Ishikawa (cell line): Measurements from ENCODE around the gene EXOC6.

Source experiments
- CEBPB ChIP-seq: IDR thresholded peaks from 2 replicates; pipeline ENCODE4 v1.6.1; 2012
- CREB1 ChIP-seq: IDR thresholded peaks from 2 replicates; pipeline ENCODE4 v1.6.1; 2012; ENCODE audit warnings: low read depth
- EGR1 ChIP-seq: IDR thresholded peaks from 2 replicates; pipeline ENCODE4 v1.6.1; 2012
- EP300 ChIP-seq: IDR thresholded peaks from 2 replicates; pipeline ENCODE4 v1.6.1; 2012; ENCODE audit warnings: borderline replicate concordance
- FOXM1 ChIP-seq: IDR thresholded peaks from 2 replicates; pipeline ENCODE4 v1.6.1; 2012; ENCODE audit warnings: low read depth, borderline replicate concordance
- MAX ChIP-seq: IDR thresholded peaks from 2 replicates; pipeline ENCODE4 v1.6.1; 2012
- NFIC ChIP-seq: IDR thresholded peaks from 2 replicates; pipeline ENCODE4 v1.6.1; 2012
- RAD21 ChIP-seq: IDR thresholded peaks from 2 replicates; pipeline ENCODE4 v1.6.1; 2012; ENCODE audit warnings: low read depth
- REST ChIP-seq: IDR thresholded peaks from 2 replicates; pipeline ENCODE4 v1.6.1; 2012; ENCODE audit warnings: low read depth, mild to moderate bottlenecking
- TAF1 ChIP-seq: IDR thresholded peaks from 2 replicates; pipeline ENCODE4 v1.6.1; 2012; ENCODE audit warnings: low read depth, mild to moderate bottlenecking
- TCF12 ChIP-seq: IDR thresholded peaks from 2 replicates; pipeline ENCODE4 v1.6.1; 2012; ENCODE audit warnings: low read depth
- TEAD4 ChIP-seq: IDR thresholded peaks from 2 replicates; pipeline ENCODE4 v1.6.1; 2012
- USF1 ChIP-seq: IDR thresholded peaks from 2 replicates; pipeline ENCODE4 v1.6.1; 2012
- YY1 ChIP-seq: IDR thresholded peaks from 2 replicates; pipeline ENCODE4 v1.6.1; 2012; ENCODE audit warnings: low read depth
- ZBTB7A ChIP-seq: IDR thresholded peaks from 2 replicates; pipeline ENCODE4 v1.6.1; 2012; ENCODE audit warnings: low read depth

The EXOC6 gene

GRCh38 chr10:92901819-92902251 is 53.5 kb downstream of the EXOC6 start:
- no peak for TF ChIP-seq USF1
- TF ChIP-seq ZBTB7A, result no peak
- TF ChIP-seq MAX, result no peak
- no peak for TF ChIP-seq FOXM1
- no peak for TF ChIP-seq EGR1
- TF ChIP-seq REST, result no peak
- no peak for TF ChIP-seq YY1
- no peak for TF ChIP-seq NFIC
- TF ChIP-seq TCF12, result no peak
- TF ChIP-seq CREB1, result no peak
- no peak for TF ChIP-seq CEBPB
- no peak for TF ChIP-seq RAD21
- TF ChIP-seq TAF1, result no peak
- no peak for TF ChIP-seq TEAD4
- no peak for TF ChIP-seq EP300

GRCh38 chr10:92903633-92904032 is 55.3 kb downstream of the EXOC6 start:
- TF ChIP-seq CREB1 (no peak), EP300 (no peak), RAD21 (no peak), CEBPB (no peak), TCF12 (no peak), USF1 (no peak), ZBTB7A (no peak), NFIC (no peak), TEAD4 (no peak), REST (no peak), YY1 (no peak), EGR1 (no peak), TAF1 (no peak), FOXM1 (no peak), MAX (no peak)

GRCh38 chr10:92907280-92907679 is 59.0 kb downstream of the EXOC6 start:
- no peak for TF ChIP-seq RAD21

- no peak for TF ChIP-seq ZBTB7A
- no peak for TF ChIP-seq TEAD4
- no peak for TF ChIP-seq EP300
- TF ChIP-seq EGR1, result no peak
- no peak for TF ChIP-seq MAX
- TF ChIP-seq CREB1, result no peak
- no peak for TF ChIP-seq CEBPB
- no peak for TF ChIP-seq REST
- no peak for TF ChIP-seq YY1
- TF ChIP-seq USF1, result no peak
- TF ChIP-seq FOXM1, result no peak
- TF ChIP-seq TCF12, result no peak
- TF ChIP-seq RAD21, result no peak
- TF ChIP-seq NFIC, result no peak
- TF ChIP-seq TAF1, result no peak
These were observed 65.7 kb downstream of the EXOC6 start for GRCh38 chr10:92913973-92914372.
